Neural crest cell (in vitro differentiated cells): Measurements from ENCODE around the gene STAB2. TPM values are rescaled to one million over a fixed set of nuclear protein-coding genes. Genes with fewer than 3 reads are reported as not detected.

Experiments
- DNase-seq: peaks from one replicate; pipeline ENCODE4 v3.0.0; 2021; ENCODE audit warnings: low read depth, mixed read lengths, low spot score
- H3K27ac Mint-ChIP-seq: one replicate; pipeline ENCODE4 v1.8.0; 2021; ENCODE audit warnings: mild to moderate bottlenecking, mixed read lengths; ENCODE audit not compliant: unreplicated experiment
- H3K27me3 Mint-ChIP-seq: 2 replicates; pipeline ENCODE4 v1.8.0; 2021; ENCODE audit warnings: low read depth, mild to moderate bottlenecking, mixed read lengths
- H3K36me3 Mint-ChIP-seq: 2 replicates; pipeline ENCODE4 v1.8.0; 2021; ENCODE audit warnings: low read depth, mild to moderate bottlenecking, mixed read lengths
- H3K4me1 Mint-ChIP-seq: 2 replicates; pipeline ENCODE4 v1.8.0; 2021; ENCODE audit warnings: mixed read lengths
- H3K4me3 Mint-ChIP-seq: one replicate; pipeline ENCODE4 v1.8.0; 2021; ENCODE audit warnings: mild to moderate bottlenecking, mixed read lengths
- H3K9me3 Mint-ChIP-seq: 2 replicates; pipeline ENCODE4 v1.8.0; 2021; ENCODE audit warnings: mixed read lengths
- CTCF ChIP-seq: fragments of 200-600 bp; sonication (generic); conservative IDR thresholded peaks from 2 replicates; pipeline ENCODE4 v1.5.0; 2021; ENCODE audit warnings: antibody characterized with exemption, mild to moderate bottlenecking
- total RNA-seq: library from RNA; stranded (reverse); gene quantifications from 2 replicates; pipeline ENCODE4 v1.2.1, GENCODE V29; 2021

STAB2 gene
- total RNA-seq, 1 donor from 2014 or later, result not detected

DNA sequence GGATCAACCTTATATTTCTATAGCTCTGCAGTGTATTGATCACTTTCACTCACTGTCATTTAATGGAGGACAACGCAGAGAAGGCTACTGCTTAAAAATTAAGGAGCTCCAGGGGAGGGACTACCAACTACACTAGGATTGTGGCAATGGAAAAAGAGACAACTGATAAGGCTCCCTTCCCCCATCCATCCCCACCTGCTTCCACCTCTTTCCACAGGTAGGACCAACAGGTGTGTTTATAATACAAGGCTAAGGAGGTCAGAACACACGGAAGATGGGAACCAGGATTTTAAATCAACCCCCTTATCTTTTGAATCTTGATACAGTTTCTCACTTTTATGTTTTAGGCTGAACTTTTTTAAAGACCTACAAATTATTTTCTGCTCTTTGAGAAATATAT lies 90.8 kb downstream of the STAB2 start:
- Mint-ChIP-seq H3K9me3 (no peaks in the 10 kb centered on the region), H3K27me3 (no peaks in the 10 kb centered on the region), H3K4me3 (no peak overlapping the region), H3K27ac (no peak overlapping the region), H3K36me3 (no peaks in the 10 kb centered on the region), H3K4me1 (no peaks in the 10 kb centered on the region)
- no peak for TF ChIP-seq CTCF
- DNase-seq, result no peak

DNA sequence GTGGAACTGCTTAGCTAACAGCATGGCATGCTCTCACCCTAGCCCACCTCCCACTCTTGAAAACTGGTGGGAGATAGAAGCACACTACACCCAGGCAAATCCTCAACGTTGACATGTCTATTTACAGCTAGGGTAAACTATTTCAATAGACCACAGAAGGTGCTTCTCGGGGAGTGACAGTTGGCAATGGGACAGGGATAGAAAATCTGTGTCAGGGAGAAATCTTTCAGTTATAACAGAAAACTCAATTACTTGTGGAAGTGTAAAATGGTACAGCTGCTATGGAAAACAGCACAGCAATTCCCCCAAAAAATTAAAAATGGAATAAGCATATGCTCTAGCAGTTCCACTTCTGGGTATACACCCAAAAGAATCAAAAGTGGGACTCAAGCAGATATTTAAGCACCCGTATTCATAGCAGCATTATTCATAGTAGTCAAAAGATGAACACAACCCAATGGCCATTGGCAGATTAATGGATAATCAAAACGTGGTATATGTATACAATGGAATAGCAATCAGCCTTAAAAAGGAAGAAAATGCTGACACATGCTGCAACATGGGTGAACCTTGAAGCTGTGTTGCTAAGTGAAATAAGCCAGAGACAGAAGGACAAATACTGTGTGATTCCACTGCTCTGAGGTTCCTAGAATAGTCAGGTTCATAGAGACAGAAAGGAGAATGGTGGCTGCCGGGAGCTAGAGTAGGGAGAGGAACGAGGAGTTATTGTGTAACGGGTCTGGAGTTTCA lies 92.5 kb downstream of the STAB2 start:
- H3K4me3 Mint-ChIP-seq, result no peak overlapping the region
- H3K36me3 Mint-ChIP-seq, result no peaks in the 10 kb centered on the region
- H3K4me1 Mint-ChIP-seq, result no peaks in the 10 kb centered on the region
- no peaks in the 10 kb centered on the region for H3K27me3 Mint-ChIP-seq
- H3K27ac Mint-ChIP-seq, result no peak overlapping the region
- no peak for DNase-seq
- no peak for TF ChIP-seq CTCF
- no peaks in the 10 kb centered on the region for H3K9me3 Mint-ChIP-seq

DNA sequence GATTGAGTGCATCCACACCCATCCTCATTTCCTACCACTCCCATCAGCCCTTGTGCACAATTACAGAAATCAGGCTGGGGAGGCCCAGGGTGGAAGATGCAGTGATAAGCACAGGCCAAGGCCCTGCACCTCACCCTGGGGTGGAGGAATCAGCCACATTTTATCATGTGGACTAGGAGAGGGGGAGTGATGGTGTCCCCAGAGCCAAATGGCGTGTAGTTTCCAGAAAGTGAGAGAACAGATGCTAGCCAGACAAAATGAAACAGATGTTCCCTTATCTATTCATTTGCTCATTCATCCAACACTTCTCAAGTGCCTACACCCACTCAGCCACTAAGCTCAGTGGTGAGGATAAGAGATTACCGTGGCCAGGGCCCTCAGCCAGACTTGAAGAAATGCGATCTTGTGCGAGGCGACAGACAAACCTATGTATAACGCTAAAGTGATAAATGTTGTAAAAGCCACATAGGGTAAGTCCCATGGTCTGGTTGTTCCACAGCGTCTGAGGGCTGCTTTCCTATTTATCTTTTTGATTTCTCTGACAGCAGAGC lies 93.6 kb downstream of the STAB2 start:
- no peaks in the 10 kb centered on the region for H3K4me1 Mint-ChIP-seq
- no peak overlapping the region for H3K4me3 Mint-ChIP-seq
- no peak overlapping the region for H3K27ac Mint-ChIP-seq
- H3K9me3 Mint-ChIP-seq, result no peaks in the 10 kb centered on the region
- DNase-seq, result no peak
- H3K27me3 Mint-ChIP-seq, result no peaks in the 10 kb centered on the region
- no peak for TF ChIP-seq CTCF
- no peaks in the 10 kb centered on the region for H3K36me3 Mint-ChIP-seq

- H3K27me3 Mint-ChIP-seq, result no peaks in the 10 kb centered on the region
- no peak for TF ChIP-seq CTCF
Measured at GRCh38 chr12:103686026-103686425, 99.0 kb downstream of the STAB2 start.

GRCh38 chr12:103687253-103687652 lies 100.2 kb downstream of the STAB2 start:
- Mint-ChIP-seq H3K36me3 (no peaks in the 10 kb centered on the region), H3K4me3 (no peak overlapping the region)

More at GRCh38 chr12:103686026-103686425, 99.0 kb downstream of the STAB2 start:
- H3K4me3 Mint-ChIP-seq, result no peak overlapping the region
- H3K9me3 Mint-ChIP-seq, result no peaks in the 10 kb centered on the region
- no peak overlapping the region for H3K27ac Mint-ChIP-seq
- no peaks in the 10 kb centered on the region for H3K36me3 Mint-ChIP-seq
- no peaks in the 10 kb centered on the region for H3K4me1 Mint-ChIP-seq
- no peak for DNase-seq

More at GRCh38 chr12:103687253-103687652, 100.2 kb downstream of the STAB2 start:
- no peak for DNase-seq
- H3K9me3 Mint-ChIP-seq, result no peaks in the 10 kb centered on the region
- TF ChIP-seq CTCF, result no peak
- H3K27ac Mint-ChIP-seq, result no peak overlapping the region
- H3K4me1 Mint-ChIP-seq, result no peaks in the 10 kb centered on the region
- no peaks in the 10 kb centered on the region for H3K27me3 Mint-ChIP-seq
